ENCODE results near the gene LSS.

DNA sequence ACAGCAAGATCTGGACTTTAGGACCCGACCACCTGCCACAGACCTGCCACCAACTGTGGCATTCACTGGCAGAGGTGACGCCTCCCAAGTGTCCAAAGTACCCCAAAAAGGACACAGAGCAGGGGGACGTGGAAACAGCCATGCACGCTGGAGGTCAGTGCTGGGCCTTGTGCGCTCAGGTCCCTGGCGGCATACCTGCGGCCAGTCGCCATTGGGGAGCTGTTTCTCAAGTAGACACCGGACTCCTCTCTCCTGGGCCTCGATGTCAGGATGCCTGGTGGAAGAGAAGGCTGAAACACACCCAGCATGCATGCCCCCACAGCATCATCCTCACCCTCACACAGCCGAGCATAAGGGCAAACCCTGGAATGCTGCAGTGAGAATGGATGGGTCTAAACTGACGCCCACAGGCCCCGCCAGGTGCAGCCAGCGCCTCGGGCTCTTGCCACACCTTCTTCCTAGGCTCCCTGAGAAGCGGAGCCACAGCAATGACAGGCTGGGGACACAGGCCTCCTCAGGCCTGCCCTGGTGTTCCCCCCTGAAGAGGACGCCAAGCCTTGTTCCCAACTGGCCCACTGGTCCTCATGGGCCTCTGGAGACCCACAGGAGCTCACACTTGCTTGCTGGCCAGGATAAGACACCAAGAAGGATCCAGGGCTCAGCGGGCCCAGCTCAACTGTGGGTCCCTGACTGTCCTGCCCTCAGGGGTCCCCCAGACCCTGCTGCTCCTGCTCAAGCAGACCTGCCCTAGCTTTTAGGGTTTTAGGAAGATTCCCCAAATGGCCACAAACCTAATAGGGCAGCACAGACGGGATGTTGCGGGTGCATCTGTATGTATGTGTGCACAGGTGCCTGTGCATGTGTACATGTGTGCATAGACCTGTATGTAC is 36.6 kb downstream of the LSS start:
- TF ChIP-seq, protein P1, sequence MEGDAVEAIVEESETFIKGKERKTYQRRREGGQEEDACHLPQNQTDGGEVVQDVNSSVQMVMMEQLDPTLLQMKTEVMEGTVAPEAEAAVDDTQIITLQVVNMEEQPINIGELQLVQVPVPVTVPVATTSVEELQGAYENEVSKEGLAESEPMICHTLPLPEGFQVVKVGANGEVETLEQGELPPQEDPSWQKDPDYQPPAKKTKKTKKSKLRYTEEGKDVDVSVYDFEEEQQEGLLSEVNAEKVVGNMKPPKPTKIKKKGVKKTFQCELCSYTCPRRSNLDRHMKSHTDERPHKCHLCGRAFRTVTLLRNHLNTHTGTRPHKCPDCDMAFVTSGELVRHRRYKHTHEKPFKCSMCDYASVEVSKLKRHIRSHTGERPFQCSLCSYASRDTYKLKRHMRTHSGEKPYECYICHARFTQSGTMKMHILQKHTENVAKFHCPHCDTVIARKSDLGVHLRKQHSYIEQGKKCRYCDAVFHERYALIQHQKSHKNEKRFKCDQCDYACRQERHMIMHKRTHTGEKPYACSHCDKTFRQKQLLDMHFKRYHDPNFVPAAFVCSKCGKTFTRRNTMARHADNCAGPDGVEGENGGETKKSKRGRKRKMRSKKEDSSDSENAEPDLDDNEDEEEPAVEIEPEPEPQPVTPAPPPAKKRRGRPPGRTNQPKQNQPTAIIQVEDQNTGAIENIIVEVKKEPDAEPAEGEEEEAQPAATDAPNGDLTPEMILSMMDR (IDR thresholded peaks at IDR 0.05; ENCODE audit: low read length) = no peak
- no peak for TF ChIP-seq EZH2phosphoT487 (IDR thresholded peaks at IDR 0.05; ENCODE audit: low read length)
- TF ChIP-seq EZH2 (optimal IDR thresholded peaks at IDR 0.05; ENCODE audit: low read depth, low read length) = no peak

Data from MM.1S (cell line).